GM12801 (cell line): ENCODE results near the gene COG1.

Experiments used
- TF ChIP-seq, protein P1 (sequence below): IDR thresholded peaks from one replicate; pipeline ENCODE4 v1.5.1; 2011; ENCODE audit warnings: control low read depth; ENCODE audit not compliant: insufficient read length; ENCODE audit errors: extremely low read depth

Gene COG1

GRCh38 chr17:73224663-73225305 lies 31.9 kb downstream of the COG1 start:
- TF ChIP-seq, protein P1, sequence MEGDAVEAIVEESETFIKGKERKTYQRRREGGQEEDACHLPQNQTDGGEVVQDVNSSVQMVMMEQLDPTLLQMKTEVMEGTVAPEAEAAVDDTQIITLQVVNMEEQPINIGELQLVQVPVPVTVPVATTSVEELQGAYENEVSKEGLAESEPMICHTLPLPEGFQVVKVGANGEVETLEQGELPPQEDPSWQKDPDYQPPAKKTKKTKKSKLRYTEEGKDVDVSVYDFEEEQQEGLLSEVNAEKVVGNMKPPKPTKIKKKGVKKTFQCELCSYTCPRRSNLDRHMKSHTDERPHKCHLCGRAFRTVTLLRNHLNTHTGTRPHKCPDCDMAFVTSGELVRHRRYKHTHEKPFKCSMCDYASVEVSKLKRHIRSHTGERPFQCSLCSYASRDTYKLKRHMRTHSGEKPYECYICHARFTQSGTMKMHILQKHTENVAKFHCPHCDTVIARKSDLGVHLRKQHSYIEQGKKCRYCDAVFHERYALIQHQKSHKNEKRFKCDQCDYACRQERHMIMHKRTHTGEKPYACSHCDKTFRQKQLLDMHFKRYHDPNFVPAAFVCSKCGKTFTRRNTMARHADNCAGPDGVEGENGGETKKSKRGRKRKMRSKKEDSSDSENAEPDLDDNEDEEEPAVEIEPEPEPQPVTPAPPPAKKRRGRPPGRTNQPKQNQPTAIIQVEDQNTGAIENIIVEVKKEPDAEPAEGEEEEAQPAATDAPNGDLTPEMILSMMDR = no peak

GRCh38 chr17:73226556-73227172 lies 33.8 kb downstream of the COG1 start:
- TF ChIP-seq, protein P1 = no peak

- TF ChIP-seq, protein P1 = no peak
These were observed 34.5 kb downstream of the COG1 start for GRCh38 chr17:73227379-73227778.

GRCh38 chr17:73227944-73228343 lies 35.1 kb downstream of the COG1 start:
- TF ChIP-seq, protein P1 = no peak

- TF ChIP-seq, protein P1 = no peak
These were observed 35.9 kb downstream of the COG1 start for GRCh38 chr17:73228748-73229236.

DNA sequence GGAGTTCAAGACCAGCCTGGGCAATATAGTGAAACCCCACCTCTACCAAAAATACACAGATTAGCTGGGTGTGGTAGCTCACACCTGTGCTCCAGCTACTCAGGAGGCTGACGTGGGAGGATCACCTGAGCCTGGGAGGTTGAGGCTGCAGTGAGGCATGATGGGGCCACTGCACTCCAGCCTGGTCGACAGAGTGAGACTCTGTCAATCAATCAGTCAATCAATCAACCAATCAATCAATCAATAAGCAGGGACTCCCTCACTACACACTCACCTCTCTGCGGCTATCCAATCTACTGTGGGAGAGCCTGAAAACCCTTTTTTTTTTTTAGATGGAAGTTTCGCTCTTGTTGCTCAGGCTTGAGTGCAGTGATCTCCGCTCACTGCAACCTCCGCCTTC lies 37.2 kb downstream of the COG1 start:
- TF ChIP-seq, protein P1 = no peak

DNA sequence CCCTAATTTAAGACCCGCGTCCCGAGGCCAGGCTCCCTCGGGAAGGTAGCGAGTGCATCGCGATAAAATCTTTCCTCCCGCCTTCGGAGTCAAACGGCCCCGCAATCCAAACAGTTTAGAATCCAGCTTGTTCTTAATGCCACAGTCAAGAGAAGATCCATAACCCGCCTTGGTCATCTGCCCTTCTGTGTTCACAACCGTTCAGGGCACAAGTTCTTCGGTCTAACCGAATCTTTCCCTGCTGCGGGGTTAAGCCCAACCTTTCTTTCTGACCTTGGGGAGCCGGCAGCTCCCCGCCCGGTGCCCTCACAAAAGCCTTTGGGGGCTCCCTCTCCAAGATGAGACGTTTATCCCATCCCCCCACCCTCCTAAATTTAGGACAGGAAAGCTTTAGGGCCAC lies 38.5 kb downstream of the COG1 start:
- TF ChIP-seq, protein P1 = no peak
